Caco-2 (cell line): ENCODE results near the gene XPO5. TPM values are rescaled to one million over a fixed set of nuclear protein-coding genes. Genes with fewer than 3 reads are reported as not detected.

Experiments
- BruUV-seq: library from RNA; stranded (reverse); fragments of 400-500 nt; replicated peaks from 2 replicates; lab custom pipeline; 2021; lab: Mats Ljungman, UMichigan
- CTCF ChIA-PET: fragments of 300-600 bp; sonication (Branson Sonifier 250); formaldehyde crosslinking; loops from one replicate; lab custom pipeline; 2022; ENCODE audit warnings: antibody characterized with exemption; lab: Charles Lee
- POLR2A ChIA-PET: fragments of 300-600 bp; sonication (Branson Sonifier 250); formaldehyde crosslinking; loops from one replicate; lab custom pipeline; 2022; ENCODE audit warnings: antibody characterized with exemption; lab: Charles Lee
- DNase-seq, 2 experiments: peaks; one replicate each; pipeline versions ENCODE4 v3.0.0 to v3.0.0-alpha.2; 2020 to 2022
- H3K27me3 ChIP-seq: replicated peaks from 2 replicates; pipeline ENCODE4 v1.6.0; 2011; ENCODE audit warnings: low read length; ENCODE audit not compliant: control insufficient read depth, insufficient read depth
- H3K36me3 ChIP-seq: 2 replicates; pipeline ENCODE4 v1.5.1; 2011; ENCODE audit warnings: low read length; ENCODE audit not compliant: control insufficient read depth, insufficient read depth
- H3K4me1 ChIP-seq: fragments of 250-450 bp; sonication (Bioruptor Pico); 2 replicates; pipeline ENCODE4 v1.5.1; 2020; ENCODE audit warnings: mild to moderate bottlenecking
- H3K4me3 ChIP-seq: 2 replicates; pipeline ENCODE4 v1.5.1; 2011; ENCODE audit warnings: low read depth, mild to moderate bottlenecking, control low read depth, low read length
- H3K9me3 ChIP-seq: fragments of 250-450 bp; sonication (Bioruptor Pico); 2 replicates; pipeline ENCODE4 v1.5.1; 2020; ENCODE audit warnings: mild to moderate bottlenecking, moderate library complexity
- H3K27ac Mint-ChIP-seq: one replicate; pipeline ENCODE4 v1.8.0; 2022; ENCODE audit warnings: mixed read lengths; ENCODE audit not compliant: unreplicated experiment
- H3K27me3 Mint-ChIP-seq: one replicate; pipeline ENCODE4 v1.8.0; 2022; ENCODE audit warnings: mixed read lengths; ENCODE audit not compliant: insufficient read depth, unreplicated experiment
- H3K36me3 Mint-ChIP-seq: one replicate; pipeline ENCODE4 v1.8.0; 2022; ENCODE audit warnings: mild to moderate bottlenecking, mixed read lengths; ENCODE audit not compliant: insufficient read depth, unreplicated experiment
- H3K4me1 Mint-ChIP-seq: one replicate; pipeline ENCODE4 v1.8.0; 2022; ENCODE audit warnings: low read depth, mixed read lengths; ENCODE audit not compliant: unreplicated experiment
- H3K4me3 Mint-ChIP-seq: one replicate; pipeline ENCODE4 v1.8.0; 2022; ENCODE audit warnings: mild to moderate bottlenecking, moderate library complexity, mixed read lengths; ENCODE audit not compliant: unreplicated experiment
- H3K9me3 Mint-ChIP-seq: one replicate; pipeline ENCODE4 v1.8.0; 2022; ENCODE audit warnings: mixed read lengths; ENCODE audit not compliant: unreplicated experiment
- intact Hi-C: fragments of 100-400 bp; cut with micrococcal nuclease; formaldehyde crosslinking; loops from one replicate; pipeline ENCODE4 v1.10.0; 2022; ENCODE audit not compliant: unreplicated experiment
- total RNA-seq: library from RNA; stranded (reverse); gene quantifications from 2 replicates; pipeline ENCODE4 v1.2.3, GENCODE V29; 2022
- TF ChIP-seq, protein P1 (sequence below), 2 experiments: fragments of 200-600 bp in 1 of 2; IDR thresholded peaks; 1 replicate in 1 of 2; 2 replicates in 1 of 2; pipeline versions ENCODE4 v1.5.1 to v1.8.0; 2011 to 2022; ENCODE audit warnings: antibody characterized with exemption in 1 of 2, control low read depth in 1 of 2, inconsistent platforms in 1 of 2, low read depth in 1 of 2, low read length in 1 of 2, mild to moderate bottlenecking in 1 of 2, moderate library complexity in 1 of 2; ENCODE audit not compliant: insufficient read depth in 1 of 2, severe bottlenecking in 1 of 2, unreplicated experiment in 1 of 2

The XPO5 gene
- total RNA-seq, 1 experiment from 2014 or later: 79.3 TPM

DNA sequence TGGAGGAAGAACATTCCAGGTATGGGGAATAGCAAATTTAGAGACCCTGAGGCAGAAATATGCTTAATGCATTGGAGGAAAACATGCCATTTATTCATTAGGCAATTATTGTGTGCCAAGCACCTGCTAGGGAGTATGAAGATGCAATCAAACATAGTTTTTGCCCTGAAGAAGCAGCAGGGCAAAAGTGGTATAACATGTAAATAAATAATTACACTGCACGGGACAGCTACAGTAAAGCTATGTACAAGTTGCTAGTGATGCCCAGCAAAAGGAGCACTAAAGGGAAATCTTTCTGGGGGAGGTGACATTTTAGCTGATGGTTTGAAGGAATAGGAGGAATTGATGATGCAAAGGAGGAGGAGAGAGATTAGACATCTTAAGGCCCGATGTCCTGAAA lies 99.1 kb downstream of the XPO5 start:
- BruUV-seq: no TSS peak
- TF ChIP-seq, protein P1, sequence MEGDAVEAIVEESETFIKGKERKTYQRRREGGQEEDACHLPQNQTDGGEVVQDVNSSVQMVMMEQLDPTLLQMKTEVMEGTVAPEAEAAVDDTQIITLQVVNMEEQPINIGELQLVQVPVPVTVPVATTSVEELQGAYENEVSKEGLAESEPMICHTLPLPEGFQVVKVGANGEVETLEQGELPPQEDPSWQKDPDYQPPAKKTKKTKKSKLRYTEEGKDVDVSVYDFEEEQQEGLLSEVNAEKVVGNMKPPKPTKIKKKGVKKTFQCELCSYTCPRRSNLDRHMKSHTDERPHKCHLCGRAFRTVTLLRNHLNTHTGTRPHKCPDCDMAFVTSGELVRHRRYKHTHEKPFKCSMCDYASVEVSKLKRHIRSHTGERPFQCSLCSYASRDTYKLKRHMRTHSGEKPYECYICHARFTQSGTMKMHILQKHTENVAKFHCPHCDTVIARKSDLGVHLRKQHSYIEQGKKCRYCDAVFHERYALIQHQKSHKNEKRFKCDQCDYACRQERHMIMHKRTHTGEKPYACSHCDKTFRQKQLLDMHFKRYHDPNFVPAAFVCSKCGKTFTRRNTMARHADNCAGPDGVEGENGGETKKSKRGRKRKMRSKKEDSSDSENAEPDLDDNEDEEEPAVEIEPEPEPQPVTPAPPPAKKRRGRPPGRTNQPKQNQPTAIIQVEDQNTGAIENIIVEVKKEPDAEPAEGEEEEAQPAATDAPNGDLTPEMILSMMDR (IDR thresholded peaks at IDR 0.05; ENCODE audit: insufficient read depth in 1 of 2, low read depth in 1 of 2, low read length in 1 of 2, severe bottlenecking in 1 of 2, unreplicated experiment in 1 of 2): no peak

DNA sequence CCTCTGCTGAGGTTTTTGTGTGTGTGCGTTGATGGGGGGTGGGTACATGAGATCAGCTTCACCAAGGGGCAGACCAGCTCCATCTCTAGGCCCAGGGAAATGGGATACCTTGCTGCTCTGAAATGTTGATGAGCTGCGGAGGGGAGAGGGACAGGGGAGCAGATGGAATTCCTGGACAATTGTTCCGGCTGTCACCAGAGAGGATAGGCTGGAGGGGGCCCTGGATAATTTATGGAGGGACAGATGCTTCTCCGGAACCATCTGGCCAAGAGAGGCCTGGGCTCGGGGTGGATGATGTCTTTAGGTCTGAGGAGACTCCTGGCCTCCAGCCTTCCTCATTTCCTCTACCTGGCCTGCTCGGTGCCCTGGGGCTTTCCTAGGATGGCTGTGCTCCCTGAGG lies 100.3 kb downstream of the XPO5 start:
- Histone ChIP-seq H3K9me3 (no peaks in the 10 kb centered on the region), H3K27me3 (no peaks in the 10 kb centered on the region), H3K36me3 (no peaks in the 10 kb centered on the region), H3K4me1 (0 out of 2 replicates have a peak, but pooled peaks cover 8% of the 10 kb centered on the region), H3K4me3 (no peak overlapping the region)
- BruUV-seq: no TSS peak
- intact Hi-C loops: no loop called here
- no peaks in the 10 kb centered on the region for H3K27me3 Mint-ChIP-seq
- peaks cover 25% of the 10 kb centered on the region for H3K4me1 Mint-ChIP-seq
- ChIA-PET POLR2A (interaction anchor here (0.5 kb wide), 1 partner anchor 18 kb away, joined by 3 read pairs; no protein-coding TSS in a partner anchor), CTCF (interaction anchor here (1.6 kb wide), 1 partner anchor 19 kb away, joined by 3 read pairs; no protein-coding TSS in a partner anchor)
- no peak overlapping the region for H3K27ac Mint-ChIP-seq
- no peak overlapping the region for H3K4me3 Mint-ChIP-seq
- H3K36me3 Mint-ChIP-seq: peaks cover 10% of the 10 kb centered on the region
- TF ChIP-seq, protein P1 (IDR thresholded peaks at IDR 0.05; ENCODE audit: insufficient read depth in 1 of 2, low read depth in 1 of 2, low read length in 1 of 2, severe bottlenecking in 1 of 2, unreplicated experiment in 1 of 2): no peak
- H3K9me3 Mint-ChIP-seq: no peaks in the 10 kb centered on the region
- DNase-seq: no peak

More for the DNA sequence above, 99.1 kb downstream of the XPO5 start:
- Mint-ChIP-seq H3K4me3 (peak overlapping the region; percentile 97), H3K27me3 (no peaks in the 10 kb centered on the region), H3K9me3 (no peaks in the 10 kb centered on the region), H3K36me3 (peaks cover 10% of the 10 kb centered on the region), H3K27ac (peak overlapping the region; percentile 97), H3K4me1 (peaks cover 25% of the 10 kb centered on the region)
- Histone ChIP-seq H3K4me1 (peaks cover 10% of the 10 kb centered on the region; the same call in 1 of the 2 replicates), H3K9me3 (no peaks in the 10 kb centered on the region), H3K27me3 (no peaks in the 10 kb centered on the region), H3K4me3 (peak overlapping the region; percentile 68), H3K36me3 (no peaks in the 10 kb centered on the region)
- no peak for DNase-seq
- intact Hi-C loops: loop anchor here (1.0 kb wide), 1 partner anchor 40 kb away; no protein-coding TSS in a partner anchor
- POLR2A ChIA-PET: interaction anchor here (0.6 kb wide), 2 partner anchors 21 to 293 kb away, joined by 3 to 4 read pairs; partner anchors contain the start of genes DLK2 and VEGFA
- CTCF ChIA-PET: interaction anchor here (0.6 to 1.6 kb wide), 4 partner anchors 20 to 247 kb away, joined by 3 to 12 read pairs (median 4); no protein-coding TSS in a partner anchor

DNA sequence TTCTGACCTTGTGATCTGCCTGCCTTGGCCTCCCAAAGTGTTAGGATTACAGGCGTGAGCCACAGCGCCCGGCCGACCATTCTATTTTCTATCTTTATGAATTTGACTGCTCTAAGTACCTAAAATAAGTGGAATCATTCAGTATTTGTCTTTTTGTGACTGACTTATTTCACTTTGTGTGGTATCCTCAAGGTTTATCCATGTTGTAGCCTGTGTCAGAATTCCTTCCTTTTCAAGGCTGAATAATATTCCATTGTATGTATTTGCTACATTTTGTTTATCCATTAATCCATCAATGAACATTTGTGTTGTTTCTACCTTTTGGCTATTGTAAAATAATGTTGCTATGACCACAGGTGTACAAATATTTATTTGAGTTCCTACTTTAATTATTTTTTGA lies 103.3 kb downstream of the XPO5 start:
- Histone ChIP-seq H3K9me3 (no peaks in the 10 kb centered on the region), H3K4me3 (no peak overlapping the region), H3K27me3 (no peaks in the 10 kb centered on the region), H3K4me1 (0 out of 2 replicates have a peak, but pooled peaks cover 3% of the 10 kb centered on the region), H3K36me3 (no peaks in the 10 kb centered on the region)
- Mint-ChIP-seq H3K9me3 (no peaks in the 10 kb centered on the region), H3K27ac (no peak overlapping the region), H3K27me3 (no peaks in the 10 kb centered on the region), H3K36me3 (peaks cover 3% of the 10 kb centered on the region), H3K4me1 (peaks cover 12% of the 10 kb centered on the region), H3K4me3 (no peak overlapping the region)
- TF ChIP-seq, protein P1 (IDR thresholded peaks at IDR 0.05; ENCODE audit: insufficient read depth in 1 of 2, low read depth in 1 of 2, low read length in 1 of 2, severe bottlenecking in 1 of 2, unreplicated experiment in 1 of 2): no peak
- no peak for DNase-seq
- BruUV-seq: no TSS peak
- intact Hi-C loops: no loop called here
- POLR2A ChIA-PET: no interaction called here
- CTCF ChIA-PET: no interaction called here

Other genes with a start within 250 kb of the XPO5 start
- gene ZNF318, start 206.4 kb downstream of the XPO5 start, total RNA-seq: 11.2 and 11.7 TPM in 2 replicates
- gene ABCC10, start 148.5 kb downstream of the XPO5 start, total RNA-seq: 40.1 and 45.1 TPM in 2 replicates
- 0.75 and 1.2 TPM in 2 replicates for gene DLK2, start 120.5 kb downstream of the XPO5 start, total RNA-seq
- gene TJAP1, start 98.5 kb downstream of the XPO5 start, total RNA-seq: 34.0 and 39.4 TPM in 2 replicates
- 0.14 and 0.19 TPM in 2 replicates for gene LRRC73, start 65.7 kb downstream of the XPO5 start, total RNA-seq
- 83.3 and 99.8 TPM in 2 replicates for gene YIPF3, start 59.1 kb downstream of the XPO5 start, total RNA-seq
- 43.7 and 45.1 TPM in 2 replicates for gene POLR1C, start 58.9 kb downstream of the XPO5 start, total RNA-seq
- gene POLH, start 147 bp upstream of the XPO5 start, total RNA-seq: 12.3 and 14.2 TPM in 2 replicates
- 44.2 and 47.2 TPM in 2 replicates for gene GTPBP2, start 53.2 kb upstream of the XPO5 start, total RNA-seq
- 33.1 and 33.5 TPM in 2 replicates for gene MAD2L1BP, start 59.8 kb upstream of the XPO5 start, total RNA-seq
- gene RSPH9, start 69.0 kb upstream of the XPO5 start, total RNA-seq: not detected in 2 replicates
- gene MRPS18A, start 111.8 kb upstream of the XPO5 start, total RNA-seq: 65.4 and 66.7 TPM in 2 replicates
- gene VEGFA, start 194.2 kb upstream of the XPO5 start, total RNA-seq: 172 and 174 TPM in 2 replicates